KMS-11 (cell line): ENCODE measurements around the gene EGF.

Experiments
- H2AFZ ChIP-seq: fragments of 200-600 bp; sonication (generic); 2 replicates; pipeline ENCODE4 v1.6.1; 2016; ENCODE audit warnings: antibody characterized with exemption, mixed run types, low read depth
- H3K27ac ChIP-seq: fragments of 200-600 bp; sonication (generic); 2 replicates; pipeline ENCODE4 v1.6.1; 2016; ENCODE audit warnings: mild to moderate bottlenecking, mixed run types
- H3K27me3 ChIP-seq: fragments of 200-600 bp; sonication (generic); 2 replicates; pipeline ENCODE4 v1.6.1; 2017; ENCODE audit warnings: mild to moderate bottlenecking, low read depth, mixed run types, moderate library complexity; ENCODE audit not compliant: insufficient read depth
- H3K36me3 ChIP-seq: fragments of 200-600 bp; sonication (generic); 2 replicates; pipeline ENCODE4 v1.6.1; 2017; ENCODE audit warnings: mild to moderate bottlenecking, mixed run types; ENCODE audit not compliant: insufficient read depth
- H3K4me1 ChIP-seq: fragments of 200-600 bp; sonication (generic); 2 replicates; pipeline ENCODE4 v1.6.1; 2016; ENCODE audit warnings: mild to moderate bottlenecking, low read depth, mixed run types; ENCODE audit not compliant: poor library complexity, severe bottlenecking
- H3K4me2 ChIP-seq: fragments of 200-600 bp; sonication (generic); 2 replicates; pipeline ENCODE4 v1.7.0; 2016; ENCODE audit warnings: mild to moderate bottlenecking, mixed run types
- H3K4me3 ChIP-seq: fragments of 200-600 bp; sonication (generic); IDR thresholded peaks from 2 replicates; pipeline ENCODE4 v1.6.1; 2017; ENCODE audit warnings: low read depth, low read length, mixed read lengths; ENCODE audit not compliant: insufficient read depth
- H3K79me2 ChIP-seq: fragments of 200-600 bp; sonication (generic); 2 replicates; pipeline ENCODE4 v1.6.1; 2016; ENCODE audit warnings: low read depth, mixed run types; ENCODE audit not compliant: insufficient read depth
- H3K9ac ChIP-seq: fragments of 200-600 bp; sonication (generic); 2 replicates; pipeline ENCODE4 v1.6.1; 2016; ENCODE audit warnings: mild to moderate bottlenecking, mixed run types
- H4K20me1 ChIP-seq: fragments of 200-600 bp; sonication (generic); 2 replicates; pipeline ENCODE4 v1.6.1; 2016; ENCODE audit warnings: mild to moderate bottlenecking, mixed run types; ENCODE audit not compliant: insufficient read depth
- TF ChIP-seq, protein P1 (sequence below): fragments of 200-600 bp; sonication (generic); conservative IDR thresholded peaks from 2 replicates; pipeline ENCODE4 v1.6.1; 2017; ENCODE audit warnings: low read depth, mild to moderate bottlenecking, antibody characterized with exemption, low read length, moderate library complexity, mixed read lengths

Gene EGF

DNA sequence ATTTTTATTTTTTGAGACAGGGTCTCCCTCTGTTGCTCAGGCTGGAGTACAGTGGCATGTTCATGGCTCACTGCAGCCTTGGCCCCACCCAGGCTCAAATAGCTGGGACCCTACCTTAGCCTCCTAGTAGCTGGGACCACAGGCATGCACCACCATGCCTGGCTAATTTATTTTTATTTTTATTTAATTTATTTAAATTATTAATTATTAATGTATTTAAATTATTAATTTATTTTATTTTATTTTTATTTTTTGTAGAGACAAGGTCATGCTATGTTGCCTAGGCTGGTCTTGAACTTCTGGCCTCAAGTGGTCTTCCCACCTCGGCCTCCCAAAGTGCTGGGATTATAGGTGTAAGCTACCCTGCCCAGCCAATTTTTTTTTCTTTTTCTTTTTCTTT, 69.3 kb downstream of the EGF start:
- Histone ChIP-seq H3K4me1 (no peaks in the 10 kb centered on the region), H3K79me2 (no peaks in the 10 kb centered on the region), H3K4me3 (no peak overlapping the region), H3K9ac (no peak overlapping the region), H3K36me3 (no peaks in the 10 kb centered on the region), H4K20me1 (no peaks in the 10 kb centered on the region), H3K4me2 (no peak overlapping the region), H3K27me3 (no peaks in the 10 kb centered on the region), H3K27ac (no peak overlapping the region), H2AFZ (no peak overlapping the region)
- TF ChIP-seq, protein P1, sequence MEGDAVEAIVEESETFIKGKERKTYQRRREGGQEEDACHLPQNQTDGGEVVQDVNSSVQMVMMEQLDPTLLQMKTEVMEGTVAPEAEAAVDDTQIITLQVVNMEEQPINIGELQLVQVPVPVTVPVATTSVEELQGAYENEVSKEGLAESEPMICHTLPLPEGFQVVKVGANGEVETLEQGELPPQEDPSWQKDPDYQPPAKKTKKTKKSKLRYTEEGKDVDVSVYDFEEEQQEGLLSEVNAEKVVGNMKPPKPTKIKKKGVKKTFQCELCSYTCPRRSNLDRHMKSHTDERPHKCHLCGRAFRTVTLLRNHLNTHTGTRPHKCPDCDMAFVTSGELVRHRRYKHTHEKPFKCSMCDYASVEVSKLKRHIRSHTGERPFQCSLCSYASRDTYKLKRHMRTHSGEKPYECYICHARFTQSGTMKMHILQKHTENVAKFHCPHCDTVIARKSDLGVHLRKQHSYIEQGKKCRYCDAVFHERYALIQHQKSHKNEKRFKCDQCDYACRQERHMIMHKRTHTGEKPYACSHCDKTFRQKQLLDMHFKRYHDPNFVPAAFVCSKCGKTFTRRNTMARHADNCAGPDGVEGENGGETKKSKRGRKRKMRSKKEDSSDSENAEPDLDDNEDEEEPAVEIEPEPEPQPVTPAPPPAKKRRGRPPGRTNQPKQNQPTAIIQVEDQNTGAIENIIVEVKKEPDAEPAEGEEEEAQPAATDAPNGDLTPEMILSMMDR, result no peak

DNA sequence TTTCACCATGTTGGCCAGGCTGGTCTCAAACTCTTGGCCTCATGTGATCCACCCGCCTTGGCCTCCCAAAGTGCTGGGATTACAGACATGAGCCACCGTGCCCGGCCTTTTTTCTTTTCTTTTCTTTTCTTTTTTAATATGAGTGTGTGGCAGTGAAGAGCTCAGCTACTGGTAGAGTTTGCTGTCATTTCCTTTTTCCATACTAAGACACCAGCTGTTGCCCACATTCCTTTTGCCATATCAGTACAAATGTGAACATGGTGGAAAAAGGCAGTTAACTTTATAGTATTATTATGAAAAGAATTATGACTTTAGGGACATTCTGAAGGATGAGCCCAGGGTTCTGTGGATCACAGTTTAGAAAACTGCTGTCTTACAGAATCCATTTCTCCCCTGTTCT, 69.8 kb downstream of the EGF start:
- no peaks in the 10 kb centered on the region for H3K79me2 ChIP-seq
- no peaks in the 10 kb centered on the region for H3K27me3 ChIP-seq

GRCh38 chr4:109985993-109986974, 73.6 kb downstream of the EGF start:
- H3K4me1 ChIP-seq, result peaks cover 22% of the 10 kb centered on the region
- no peaks in the 10 kb centered on the region for H3K27me3 ChIP-seq
- H3K4me3 ChIP-seq, result no peak overlapping the region
- H3K4me2 ChIP-seq, result no peak overlapping the region
- no peaks in the 10 kb centered on the region for H3K79me2 ChIP-seq
- H3K9ac ChIP-seq, result no peak overlapping the region
- H4K20me1 ChIP-seq, result no peaks in the 10 kb centered on the region
- no peaks in the 10 kb centered on the region for H3K36me3 ChIP-seq
- no peak overlapping the region for H2AFZ ChIP-seq
- TF ChIP-seq, protein P1, result no peak
- H3K27ac ChIP-seq, result no peak overlapping the region

More for the DNA sequence above, 69.8 kb downstream of the EGF start:
- H3K4me3 ChIP-seq, result no peak overlapping the region
- no peak overlapping the region for H2AFZ ChIP-seq
- no peak overlapping the region for H3K27ac ChIP-seq
- H3K4me2 ChIP-seq, result no peak overlapping the region
- H3K9ac ChIP-seq, result no peak overlapping the region
- no peaks in the 10 kb centered on the region for H3K36me3 ChIP-seq
- TF ChIP-seq, protein P1, result no peak
- no peaks in the 10 kb centered on the region for H3K4me1 ChIP-seq
- H4K20me1 ChIP-seq, result no peaks in the 10 kb centered on the region

DNA sequence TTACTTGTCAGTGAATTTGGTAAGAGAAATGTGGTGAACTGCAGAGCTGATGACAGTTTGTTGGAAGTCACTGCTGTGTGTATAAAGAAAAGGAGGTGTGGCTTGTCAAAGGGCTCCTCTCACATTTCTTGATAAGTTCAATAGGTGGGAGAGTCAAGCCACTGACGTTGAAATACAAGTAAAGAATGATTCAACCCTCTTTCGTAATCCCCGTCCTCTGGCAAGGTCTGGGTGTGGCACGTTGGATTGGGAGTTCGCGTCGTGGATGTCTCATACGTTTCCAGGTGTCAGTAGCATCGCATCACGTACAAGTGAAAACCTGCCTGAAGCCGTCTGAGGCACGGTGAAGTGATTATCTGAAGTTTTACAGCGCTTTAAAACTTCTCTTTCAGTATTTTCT, 76.4 kb downstream of the EGF start:
- H3K4me2 ChIP-seq, result no peak overlapping the region
- H2AFZ ChIP-seq, result no peak overlapping the region
- H3K9ac ChIP-seq, result no peak overlapping the region
- H3K36me3 ChIP-seq, result no peaks in the 10 kb centered on the region
- H3K27ac ChIP-seq, result no peak overlapping the region
- H3K27me3 ChIP-seq, result no peaks in the 10 kb centered on the region
- no peaks in the 10 kb centered on the region for H4K20me1 ChIP-seq
- TF ChIP-seq, protein P1, result no peak
- H3K4me3 ChIP-seq, result no peak overlapping the region
- H3K4me1 ChIP-seq, result peaks cover 29% of the 10 kb centered on the region
- no peaks in the 10 kb centered on the region for H3K79me2 ChIP-seq
